Osteocyte (in vitro differentiated cells): ENCODE results near the gene MEG3. TPM values are rescaled to one million over a fixed set of nuclear protein-coding genes. Genes with fewer than 3 reads are reported as not detected.

Source experiments
- DNase-seq: peaks from one replicate; pipeline ENCODE4 v3.0.0; 2021; ENCODE audit warnings: mixed read lengths; ENCODE audit not compliant: unreplicated experiment; ENCODE audit errors: extremely low spot score
- H3K27ac Mint-ChIP-seq: one replicate; pipeline ENCODE4 v1.8.0; 2021; ENCODE audit warnings: mild to moderate bottlenecking, mixed read lengths; ENCODE audit not compliant: unreplicated experiment
- H3K27me3 Mint-ChIP-seq: one replicate; pipeline ENCODE4 v1.8.0; 2021; ENCODE audit warnings: mixed read lengths; ENCODE audit not compliant: unreplicated experiment
- H3K36me3 Mint-ChIP-seq: one replicate; pipeline ENCODE4 v1.8.0; 2021; ENCODE audit warnings: mixed read lengths; ENCODE audit not compliant: unreplicated experiment
- H3K4me1 Mint-ChIP-seq: one replicate; pipeline ENCODE4 v1.8.0; 2021; ENCODE audit warnings: mixed read lengths; ENCODE audit not compliant: unreplicated experiment
- H3K4me3 Mint-ChIP-seq: one replicate; pipeline ENCODE4 v1.8.0; 2021; ENCODE audit warnings: mild to moderate bottlenecking, moderate library complexity, mixed read lengths; ENCODE audit not compliant: unreplicated experiment
- H3K9me3 Mint-ChIP-seq: one replicate; pipeline ENCODE4 v1.8.0; 2021; ENCODE audit warnings: mixed read lengths; ENCODE audit not compliant: unreplicated experiment
- CTCF ChIP-seq: fragments of 200-600 bp; sonication (generic); IDR thresholded peaks from 2 replicates; pipeline ENCODE4 v1.5.0; 2021; ENCODE audit warnings: antibody characterized with exemption, mild to moderate bottlenecking, moderate library complexity
- total RNA-seq: library from RNA; stranded (reverse); gene quantifications from 2 replicates; pipeline ENCODE4 v1.2.1, GENCODE V29; 2021

MEG3 gene
- total RNA-seq, 1 donor from 2014 or later, result not detected

DNA sequence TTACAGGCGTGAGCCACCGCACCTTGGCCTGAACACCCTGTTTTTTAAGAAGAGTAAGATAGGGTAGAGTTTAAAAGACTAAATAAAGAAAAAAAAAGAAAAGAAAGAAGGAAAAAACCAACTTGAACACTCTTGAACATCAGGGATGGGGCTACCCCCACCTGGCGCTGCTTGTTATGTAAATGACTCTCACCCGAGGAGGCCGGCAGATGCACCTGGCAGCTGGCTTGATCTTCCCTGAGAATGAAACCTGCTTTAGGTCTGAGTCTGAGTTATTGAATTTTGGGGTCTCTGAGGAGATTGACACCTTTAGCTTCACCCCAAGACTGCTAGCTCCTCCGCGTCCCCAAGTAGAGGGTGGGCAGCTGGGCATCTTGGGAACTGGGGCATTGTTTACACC, 15.5 kb upstream of the MEG3 start:
- Mint-ChIP-seq H3K27ac (no peak overlapping the region), H3K36me3 (peaks cover 5% of the 10 kb centered on the region), H3K27me3 (peaks cover under 1% of the 10 kb centered on the region), H3K4me3 (no peak overlapping the region), H3K4me1 (no peaks in the 10 kb centered on the region), H3K9me3 (peaks cover 3% of the 10 kb centered on the region)
- DNase-seq, result no peak
- TF ChIP-seq CTCF, result no peak

DNA sequence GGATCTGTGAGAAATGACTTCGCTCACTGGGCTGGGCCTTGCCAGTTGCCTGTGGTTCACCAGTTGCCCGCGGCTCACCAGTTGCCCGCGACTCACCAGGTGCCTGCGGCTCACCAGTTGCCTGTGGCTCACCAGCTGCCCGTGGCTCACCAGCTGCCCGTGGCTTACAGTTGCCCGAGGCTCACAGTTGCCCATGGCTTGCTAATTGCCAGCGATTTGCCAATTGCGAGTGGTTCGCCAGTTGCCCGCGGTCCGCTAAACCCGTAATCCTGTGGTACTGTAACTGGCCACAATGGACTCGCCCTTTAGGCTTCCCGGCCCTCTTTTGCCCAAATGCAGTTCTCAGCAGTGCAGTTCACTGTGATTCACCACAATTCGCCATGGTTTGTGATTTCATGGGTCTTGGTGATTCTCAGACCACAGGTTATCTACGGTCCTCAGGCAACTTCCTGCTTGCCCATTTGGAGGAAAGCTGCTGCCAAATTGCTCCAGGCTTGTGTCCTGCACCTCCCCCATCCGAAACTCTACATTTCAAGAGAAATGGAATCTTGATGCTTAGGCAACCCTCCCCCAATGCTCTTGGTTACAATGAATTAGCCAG, 15.0 kb upstream of the MEG3 start:
- H3K4me1 Mint-ChIP-seq, result peaks cover 4% of the 10 kb centered on the region
- H3K27ac Mint-ChIP-seq, result no peak overlapping the region
- no peak overlapping the region for H3K4me3 Mint-ChIP-seq
- H3K27me3 Mint-ChIP-seq, result no peaks in the 10 kb centered on the region
- no peak for TF ChIP-seq CTCF
- no peak for DNase-seq
- peaks cover 5% of the 10 kb centered on the region for H3K36me3 Mint-ChIP-seq
- peaks cover 3% of the 10 kb centered on the region for H3K9me3 Mint-ChIP-seq

- TF ChIP-seq CTCF, result no peak
- H3K4me1 Mint-ChIP-seq, result peaks cover 12% of the 10 kb centered on the region
- H3K36me3 Mint-ChIP-seq, result peaks cover 5% of the 10 kb centered on the region
- no peaks in the 10 kb centered on the region for H3K27me3 Mint-ChIP-seq
- H3K4me3 Mint-ChIP-seq, result no peak overlapping the region
- no peak for DNase-seq
- H3K27ac Mint-ChIP-seq, result no peak overlapping the region
- H3K9me3 Mint-ChIP-seq, result peaks cover 3% of the 10 kb centered on the region
Observed at GRCh38 chr14:100813291-100813690, 12.6 kb upstream of the MEG3 start.

DNA sequence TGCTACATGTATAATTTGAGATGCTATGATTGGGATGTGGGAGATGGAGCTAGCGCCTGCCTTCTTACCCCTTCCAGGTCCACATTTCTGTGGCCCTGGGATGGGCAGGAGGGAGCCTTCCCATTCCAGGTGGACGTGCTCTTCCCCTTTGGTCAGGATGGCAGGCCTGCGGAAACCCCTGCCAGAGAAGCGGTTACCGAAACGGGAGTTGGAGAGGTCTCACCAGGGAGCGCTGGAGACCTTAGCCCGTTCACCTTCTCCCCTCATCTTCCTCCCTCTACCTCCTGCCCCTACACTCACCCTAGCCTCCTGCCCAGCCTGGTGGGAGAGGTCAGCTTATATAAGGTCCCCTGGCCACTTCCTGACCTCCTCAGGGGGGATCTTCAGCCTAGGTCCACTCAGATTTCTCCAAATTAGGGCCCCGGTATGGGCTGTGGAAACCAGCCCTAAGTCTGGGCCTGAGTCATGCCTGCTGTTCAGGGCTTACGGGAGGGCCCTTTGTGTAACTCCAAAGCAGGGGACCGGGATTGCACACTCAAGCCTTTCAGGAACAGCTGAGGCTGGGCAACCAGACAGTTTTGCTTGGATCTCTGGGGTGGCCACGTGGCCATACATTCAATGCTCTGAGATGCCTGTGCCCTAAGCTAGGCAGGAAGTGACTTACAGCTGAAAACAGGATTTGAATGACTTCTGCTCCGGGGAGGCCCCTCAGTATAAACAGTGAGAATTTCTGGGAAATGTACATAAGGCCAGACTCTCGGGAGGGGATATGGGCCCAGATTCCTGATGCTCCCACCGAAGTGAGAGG, 10.2 kb upstream of the MEG3 start:
- peaks cover 2% of the 10 kb centered on the region for H3K36me3 Mint-ChIP-seq
- H3K4me1 Mint-ChIP-seq, result peaks cover 12% of the 10 kb centered on the region
- H3K9me3 Mint-ChIP-seq, result no peaks in the 10 kb centered on the region
- no peaks in the 10 kb centered on the region for H3K27me3 Mint-ChIP-seq
- no peak for TF ChIP-seq CTCF
- no peak overlapping the region for H3K4me3 Mint-ChIP-seq
- DNase-seq, result no peak
- peak overlapping the region; percentile 79 for H3K27ac Mint-ChIP-seq

- Mint-ChIP-seq H3K4me1 (peaks cover 15% of the 10 kb centered on the region), H3K36me3 (peaks cover 2% of the 10 kb centered on the region), H3K27ac (peak overlapping the region; percentile 79)
Observed at GRCh38 chr14:100816286-100816949, 9.5 kb upstream of the MEG3 start.

More at GRCh38 chr14:100816286-100816949, 9.5 kb upstream of the MEG3 start:
- H3K9me3 Mint-ChIP-seq, result no peaks in the 10 kb centered on the region
- no peak for DNase-seq
- no peak overlapping the region for H3K4me3 Mint-ChIP-seq
- TF ChIP-seq CTCF, result no peak
- no peaks in the 10 kb centered on the region for H3K27me3 Mint-ChIP-seq
